HG03135 (cell line): ENCODE results near the gene EIF3A.
"Not testable (repeated sequence)": the region's sequence is repeated elsewhere in the genome, so short reads cannot be mapped to it uniquely, and the experiment has no call there.

Experiments
- ATAC-seq: cut with Tn5 transposase; IDR thresholded peaks from one replicate; pipeline ENCODE4 v1.9.1; 2021; ENCODE audit warnings: mild to moderate bottlenecking, moderate library complexity; ENCODE audit not compliant: unreplicated experiment

EIF3A gene

DNA sequence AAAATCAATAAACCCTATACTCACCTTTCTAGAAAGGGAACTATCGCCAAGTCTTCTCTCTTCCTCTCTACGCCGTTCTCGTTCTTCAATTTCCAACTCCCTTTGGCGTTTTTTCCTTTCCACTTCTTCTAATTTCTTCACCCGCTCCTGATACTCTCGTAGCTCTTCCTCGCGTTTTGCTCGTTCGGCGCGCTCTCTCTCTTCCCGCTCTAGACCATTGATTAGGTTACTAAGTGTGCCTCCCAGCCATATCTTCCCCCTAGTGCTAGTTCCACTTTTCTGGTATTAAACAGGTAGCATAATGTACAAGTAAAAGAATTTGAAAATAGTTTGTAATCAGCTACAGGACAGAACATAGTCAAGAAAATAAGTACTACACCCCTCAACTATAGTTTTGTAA is 30.8 kb downstream of the EIF3A start:
- ATAC-seq, result no peak

DNA sequence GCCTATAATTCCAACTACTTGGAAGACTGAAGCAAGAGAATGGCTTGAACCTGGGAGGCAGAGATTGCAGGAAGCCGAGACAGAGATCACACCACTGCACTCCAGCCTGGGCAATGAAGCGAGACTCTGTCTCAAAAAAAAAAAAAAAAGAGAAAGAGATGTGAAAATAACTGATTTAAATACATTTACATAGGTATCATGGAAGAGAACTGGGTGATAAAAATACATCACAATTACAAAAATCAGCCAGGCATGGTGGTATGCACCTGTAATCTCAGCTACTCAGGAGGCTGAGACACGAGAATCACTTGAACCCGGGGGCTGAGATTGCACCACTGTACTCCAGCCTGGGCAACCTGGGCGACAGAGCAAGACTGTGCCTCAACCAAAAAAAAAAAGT is 31.3 kb downstream of the EIF3A start:
- no peak for ATAC-seq

DNA sequence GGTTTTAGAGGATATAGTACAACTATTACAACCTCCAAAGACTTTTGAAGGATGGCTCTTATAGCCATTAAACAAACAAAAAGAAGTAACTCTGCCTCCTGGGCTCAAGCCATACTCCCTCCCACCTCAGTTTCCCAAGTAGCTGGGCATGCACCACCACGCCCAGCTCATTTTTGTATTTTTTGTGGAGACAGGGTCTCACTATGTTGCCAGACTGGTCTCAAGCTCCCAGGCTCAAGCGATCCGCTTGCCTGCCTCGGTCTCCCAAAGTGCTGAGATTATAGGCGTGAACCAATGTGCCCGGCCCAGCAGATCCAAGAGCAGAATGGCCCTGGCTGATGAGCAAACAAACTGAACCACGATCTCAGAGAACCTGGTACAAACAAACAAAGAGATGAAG is 35.1 kb downstream of the EIF3A start:
- no peak for ATAC-seq

DNA sequence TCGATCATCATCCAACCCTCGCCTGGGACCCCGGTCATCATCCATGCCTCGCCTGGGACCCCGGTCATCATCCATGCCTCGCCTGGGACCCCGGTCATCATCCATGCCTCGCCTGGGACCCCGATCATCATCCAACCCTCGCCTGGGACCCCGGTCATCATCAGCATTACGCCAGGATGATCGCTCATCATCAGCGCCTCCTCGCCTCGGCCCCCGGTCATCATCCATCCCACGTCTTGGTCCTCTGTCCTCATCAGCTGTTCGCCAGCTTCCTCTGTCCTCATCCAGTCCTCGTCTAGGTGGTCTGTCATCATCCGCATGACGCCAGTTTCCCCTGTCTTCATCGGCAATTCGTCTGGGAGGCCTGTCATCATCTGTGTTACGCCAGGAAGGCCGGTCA is 38.4 kb downstream of the EIF3A start:
- ATAC-seq, result no peak

DNA sequence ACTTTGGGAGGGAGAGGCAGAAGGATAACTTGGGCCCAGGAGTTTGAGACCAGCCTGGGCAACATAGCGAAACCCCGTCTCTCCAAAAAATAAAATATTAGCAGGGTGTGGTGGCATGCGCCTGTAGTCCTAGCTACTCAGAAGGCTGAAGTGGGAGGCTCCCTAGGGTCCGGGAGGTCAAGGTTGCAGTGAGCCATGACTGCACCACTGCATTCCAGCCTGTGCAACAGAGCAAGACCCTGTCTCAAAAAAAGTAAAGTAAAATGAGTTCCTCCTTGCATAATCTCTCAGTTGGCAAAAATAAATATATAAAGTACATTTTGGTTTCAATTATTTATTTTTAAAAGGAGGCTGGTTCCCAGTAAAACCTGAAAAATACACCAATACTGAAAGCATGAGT is 39.3 kb downstream of the EIF3A start:
- ATAC-seq, result no peak

DNA sequence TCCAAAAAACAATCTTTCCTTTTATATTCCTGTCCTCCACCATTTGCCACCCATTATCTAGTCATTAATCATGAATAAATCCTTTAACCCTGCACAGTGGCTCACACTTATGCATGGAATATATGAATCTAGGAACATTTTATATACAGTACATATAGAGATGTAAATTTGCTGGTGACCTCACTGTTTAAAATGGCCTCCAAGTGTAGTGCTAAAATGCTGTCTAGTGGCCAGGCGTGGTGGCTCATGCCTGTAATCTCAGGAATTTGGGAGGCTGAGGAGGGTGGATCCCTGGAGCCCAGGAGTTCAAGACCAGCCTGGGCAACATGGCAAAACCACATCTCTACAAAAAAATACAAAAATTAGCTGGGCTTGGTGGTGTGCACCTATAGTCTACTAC is 41.5 kb downstream of the EIF3A start:
- ATAC-seq, result no peak

DNA sequence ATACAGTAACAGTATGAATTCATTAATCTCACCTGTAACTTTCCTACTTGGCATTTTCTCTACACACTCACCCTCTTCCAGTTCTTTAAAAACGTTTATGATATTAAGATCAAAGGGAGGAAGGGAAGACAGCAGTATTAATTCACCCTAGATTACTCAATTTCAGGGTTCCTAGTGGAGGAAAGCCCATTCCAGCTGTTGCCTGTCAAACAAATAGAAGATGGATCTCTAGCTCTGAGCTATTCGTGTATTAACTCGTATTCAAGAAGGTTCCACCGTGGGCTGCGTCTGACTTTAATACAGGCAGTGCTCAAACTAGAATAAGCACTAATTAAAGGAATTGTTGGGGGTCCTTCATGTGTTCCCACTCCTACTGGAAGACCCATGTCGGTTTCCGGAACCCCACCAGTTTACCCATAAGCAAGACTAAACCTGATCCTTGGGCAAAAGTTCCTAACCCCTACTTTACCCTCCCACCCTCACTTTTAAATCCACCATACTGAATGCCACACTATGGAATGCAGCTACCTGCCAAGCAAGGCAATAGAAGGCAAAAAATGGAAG is 49.0 kb downstream of the EIF3A start:
- no peak for ATAC-seq

DNA sequence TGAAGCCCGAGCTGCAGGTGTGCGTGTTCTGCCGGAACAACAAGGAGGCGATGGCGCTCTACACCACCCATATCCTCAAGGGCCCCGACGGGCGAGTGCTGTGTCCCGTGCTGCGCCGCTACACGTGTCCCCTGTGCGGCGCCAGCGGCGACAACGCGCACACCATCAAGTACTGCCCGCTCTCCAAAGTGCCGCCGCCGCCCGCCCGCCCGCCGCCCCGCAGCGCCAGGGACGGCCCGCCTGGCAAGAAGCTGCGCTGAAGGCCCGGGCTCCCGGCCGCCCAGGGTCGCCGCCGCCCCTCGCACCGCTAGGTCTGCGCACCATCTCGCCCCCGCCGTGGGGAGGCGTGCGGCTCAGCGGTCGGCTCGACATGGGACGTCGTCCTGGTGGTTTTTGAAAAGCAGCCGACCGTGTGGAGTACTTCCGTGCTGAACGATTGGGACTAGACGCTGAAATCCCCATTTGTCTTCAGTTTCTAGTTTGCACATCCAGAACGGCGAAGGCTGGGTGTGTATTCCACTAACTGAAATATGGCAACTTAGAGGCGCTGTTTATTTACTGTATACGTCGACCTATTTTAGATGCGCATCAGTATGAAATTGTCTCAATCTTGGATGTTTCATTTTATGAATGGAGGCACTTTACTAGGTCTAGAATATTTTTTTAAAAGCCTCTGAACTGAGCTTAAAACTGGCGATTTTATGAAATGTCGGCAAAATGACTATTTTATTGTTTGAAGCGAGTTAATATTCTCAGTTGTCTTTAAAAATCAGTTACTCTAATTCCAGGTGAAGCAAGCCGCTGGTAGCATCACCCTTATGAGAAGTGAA is 50.0 kb downstream of the EIF3A start:
- peak; percentile 53 for ATAC-seq

DNA sequence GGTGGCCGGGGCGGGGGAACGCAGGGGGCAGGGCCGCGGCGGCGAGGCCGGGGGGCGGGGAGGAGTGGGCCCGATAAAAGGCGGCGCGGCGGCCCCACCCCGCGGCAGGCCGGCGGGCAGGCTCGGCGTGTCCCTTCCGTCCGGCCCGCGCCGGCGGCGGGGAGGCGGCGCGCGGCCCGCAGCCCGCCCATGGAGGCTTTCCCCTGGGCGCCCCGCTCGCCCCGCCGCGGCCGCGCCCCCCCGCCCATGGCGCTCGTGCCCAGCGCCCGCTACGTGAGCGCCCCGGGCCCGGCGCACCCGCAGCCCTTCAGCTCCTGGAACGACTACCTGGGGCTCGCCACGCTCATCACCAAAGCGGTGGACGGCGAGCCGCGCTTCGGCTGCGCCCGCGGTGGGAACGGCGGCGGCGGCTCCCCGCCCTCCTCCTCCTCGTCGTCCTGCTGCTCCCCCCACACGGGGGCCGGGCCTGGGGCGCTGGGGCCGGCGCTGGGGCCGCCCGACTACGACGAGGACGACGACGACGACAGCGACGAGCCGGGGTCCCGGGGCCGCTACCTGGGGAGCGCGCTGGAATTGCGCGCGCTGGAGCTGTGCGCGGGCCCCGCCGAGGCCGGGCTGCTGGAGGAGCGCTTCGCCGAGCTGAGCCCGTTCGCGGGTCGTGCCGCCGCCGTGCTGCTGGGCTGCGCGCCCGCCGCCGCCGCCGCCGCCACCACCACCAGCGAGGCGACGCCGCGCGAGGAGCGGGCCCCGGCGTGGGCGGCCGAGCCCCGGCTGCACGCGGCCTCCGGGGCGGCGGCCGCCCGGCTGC is 50.8 kb downstream of the EIF3A start, which contains the start of gene NANOS1:
Gene NANOS1 (plus strand): TSS at position 102 of the 808 bp plus-strand sequence. CDS start 88 bp downstream, at position 190.
- peak; percentile 20 for ATAC-seq

DNA sequence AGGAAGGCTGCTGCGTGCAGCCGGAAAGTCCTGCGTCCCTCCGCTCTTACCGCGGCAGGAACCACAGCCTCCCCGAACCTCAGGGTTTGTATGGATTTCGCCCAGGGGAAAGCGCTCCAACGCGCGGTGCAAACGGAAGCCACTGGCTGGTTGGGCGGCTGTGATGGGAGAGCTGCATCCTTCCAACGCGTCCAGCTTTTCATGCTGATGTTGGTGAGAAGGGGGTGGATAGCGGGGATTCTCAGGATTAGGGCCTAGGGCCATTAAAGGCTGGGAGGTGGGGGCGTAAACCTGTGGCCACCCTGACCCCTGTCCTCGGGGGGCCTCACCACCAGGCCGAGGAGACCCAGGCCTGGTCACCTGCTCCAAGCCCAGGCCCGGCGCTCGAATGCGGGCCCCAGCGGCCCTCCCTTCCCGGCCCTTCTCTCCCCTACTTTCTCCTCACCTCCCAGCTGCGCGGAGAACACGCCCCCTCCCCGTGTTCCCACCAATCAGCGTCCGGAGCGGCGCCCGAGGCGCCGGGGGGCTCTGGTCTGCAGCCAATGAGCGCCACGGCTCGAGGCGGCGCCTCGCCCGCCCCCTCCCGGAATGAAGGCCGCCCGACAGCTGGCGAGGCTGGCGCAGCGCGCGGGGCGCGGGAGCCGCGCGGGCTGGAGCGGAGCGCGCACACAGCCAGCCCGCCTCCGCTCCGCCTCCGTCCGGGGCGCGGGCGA is 51.6 kb downstream of the EIF3A start:
- peak; percentile 59 for ATAC-seq

DNA sequence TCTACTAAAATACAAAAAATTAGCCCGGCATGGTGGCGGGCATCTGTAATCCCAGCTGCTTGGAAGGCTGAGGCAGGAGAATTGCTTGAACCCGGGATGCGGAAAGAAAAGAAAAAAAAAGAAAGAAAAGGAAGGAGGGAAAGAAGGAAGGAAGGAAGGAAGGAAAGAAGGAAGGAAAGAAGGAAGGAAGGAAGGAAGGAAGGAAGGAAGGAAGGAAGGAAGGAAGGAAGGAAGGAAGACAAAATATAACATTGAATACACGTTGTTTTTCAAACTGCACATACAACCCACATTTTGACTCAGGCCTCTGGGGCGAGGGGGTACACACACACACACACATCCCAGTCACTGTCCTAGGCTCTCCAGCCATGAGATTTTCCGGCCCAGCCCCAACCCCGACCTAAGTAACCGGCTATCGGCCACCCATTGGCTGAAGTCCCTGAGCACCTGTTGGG is 52.1 kb downstream of the EIF3A start:
- not testable (repeated sequence) for ATAC-seq

DNA sequence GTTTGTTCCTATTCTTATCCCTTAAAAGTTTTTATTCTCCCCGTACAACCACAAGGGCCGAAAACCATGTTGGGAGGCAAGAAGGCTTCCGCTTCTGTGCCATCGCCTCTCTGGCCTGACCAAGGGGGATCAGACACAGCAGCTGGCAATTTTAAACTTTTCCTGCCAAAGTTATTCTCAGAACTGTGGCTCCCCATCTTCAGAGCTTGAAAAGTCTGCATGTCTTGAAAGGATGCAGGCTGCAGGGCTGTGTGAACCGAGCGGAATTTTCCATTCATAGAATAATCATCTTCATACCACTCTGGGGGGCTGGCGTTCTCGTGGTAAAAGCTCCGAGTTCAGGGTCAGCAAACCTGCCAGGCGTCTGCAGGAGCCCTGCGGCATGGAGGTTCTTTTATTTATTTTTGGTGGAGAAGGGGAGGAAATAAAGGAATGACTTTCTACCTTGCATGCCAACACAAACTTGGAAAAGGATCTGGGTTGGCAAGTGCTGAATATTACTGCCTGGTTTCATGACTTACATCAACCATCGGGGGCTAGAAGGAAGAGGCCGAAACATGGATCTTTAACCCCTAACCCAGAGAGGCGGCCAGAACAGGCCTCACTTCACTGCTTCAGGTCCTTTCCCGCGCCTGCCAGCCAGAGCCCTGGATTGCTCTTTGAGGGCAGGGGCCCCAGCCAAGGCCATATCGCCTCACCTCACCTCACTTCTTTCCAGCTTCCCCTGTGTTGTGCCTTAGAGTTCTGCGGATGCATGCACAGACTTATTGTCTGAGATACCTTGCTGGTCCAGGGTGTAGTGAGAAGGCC is 54.1 kb downstream of the EIF3A start:
- no peak for ATAC-seq

DNA sequence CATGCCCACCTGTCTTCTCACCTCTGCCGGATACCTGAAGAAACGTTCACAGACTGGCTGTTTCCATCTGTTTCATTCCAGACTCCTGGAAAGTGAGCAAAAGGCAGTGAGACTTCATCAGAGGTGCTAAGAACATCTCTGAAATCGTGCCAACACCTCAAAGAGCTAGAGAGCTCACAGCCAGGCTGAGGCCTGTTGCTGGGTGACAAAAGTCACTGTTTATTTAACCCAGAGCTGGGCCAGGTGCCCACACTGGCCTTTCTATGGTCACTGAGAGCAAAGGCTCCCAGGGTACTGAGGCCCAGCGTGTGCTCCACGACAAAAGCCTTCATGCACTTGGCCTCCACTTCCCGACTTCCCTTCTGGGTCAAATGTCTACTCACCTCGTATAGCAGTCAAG is 54.8 kb downstream of the EIF3A start:
- no peak for ATAC-seq

DNA sequence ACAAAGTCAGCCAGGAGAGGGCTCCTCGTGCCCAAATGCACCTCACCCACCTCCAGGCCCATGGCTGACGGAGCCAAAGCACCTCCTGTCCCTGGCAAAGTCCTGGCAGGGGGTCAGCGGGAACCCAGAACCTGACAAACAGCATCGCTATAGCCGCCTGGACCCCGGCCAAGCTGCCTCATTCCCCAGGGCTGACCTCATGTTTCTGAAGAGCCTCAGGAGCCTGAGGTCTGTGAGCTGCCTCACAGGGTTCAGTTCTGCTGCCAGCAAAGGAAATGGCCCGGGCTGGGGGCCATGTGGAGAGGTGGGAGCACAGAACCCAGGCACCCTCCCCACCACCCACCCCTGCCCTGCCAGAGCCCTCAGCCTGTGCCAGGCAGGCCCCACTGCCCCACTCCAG is 55.3 kb downstream of the EIF3A start:
- no peak for ATAC-seq

DNA sequence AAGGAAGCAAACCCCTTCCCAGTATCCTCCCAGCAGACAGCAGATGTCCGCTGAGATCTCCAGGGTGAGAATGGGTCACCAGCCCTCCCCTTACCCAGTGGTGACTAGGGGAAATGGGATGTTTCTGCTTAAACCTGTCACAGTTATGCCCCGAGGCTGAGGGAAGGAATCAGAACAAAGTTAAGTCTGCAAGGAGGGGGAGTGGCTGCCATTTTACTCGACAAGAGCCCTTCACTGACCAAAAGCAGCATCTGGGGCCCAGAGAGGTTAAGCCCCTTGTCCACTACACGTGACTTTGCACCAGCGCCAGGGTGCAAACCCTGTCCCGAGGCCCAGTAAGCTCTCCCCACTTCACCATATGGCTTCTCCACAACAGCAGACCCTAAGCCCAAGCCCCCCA is 55.7 kb downstream of the EIF3A start:
- ATAC-seq, result no peak

DNA sequence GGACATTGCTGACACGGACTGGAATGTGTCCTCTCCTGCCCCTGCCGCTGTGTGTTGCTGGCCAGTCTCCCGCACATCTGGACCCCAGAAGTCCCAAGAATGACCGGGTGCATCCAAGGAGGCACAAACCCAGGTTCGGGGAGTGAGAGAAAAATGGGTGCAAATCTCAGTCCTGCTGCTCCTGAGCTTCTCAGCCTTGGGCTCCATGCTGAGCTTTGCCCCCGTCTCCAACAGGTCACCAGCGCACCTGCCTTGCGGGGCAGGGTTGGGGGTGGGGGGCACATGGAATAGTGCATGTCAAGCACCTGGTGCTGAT is 57.1 kb downstream of the EIF3A start:
- ATAC-seq, result no peak

DNA sequence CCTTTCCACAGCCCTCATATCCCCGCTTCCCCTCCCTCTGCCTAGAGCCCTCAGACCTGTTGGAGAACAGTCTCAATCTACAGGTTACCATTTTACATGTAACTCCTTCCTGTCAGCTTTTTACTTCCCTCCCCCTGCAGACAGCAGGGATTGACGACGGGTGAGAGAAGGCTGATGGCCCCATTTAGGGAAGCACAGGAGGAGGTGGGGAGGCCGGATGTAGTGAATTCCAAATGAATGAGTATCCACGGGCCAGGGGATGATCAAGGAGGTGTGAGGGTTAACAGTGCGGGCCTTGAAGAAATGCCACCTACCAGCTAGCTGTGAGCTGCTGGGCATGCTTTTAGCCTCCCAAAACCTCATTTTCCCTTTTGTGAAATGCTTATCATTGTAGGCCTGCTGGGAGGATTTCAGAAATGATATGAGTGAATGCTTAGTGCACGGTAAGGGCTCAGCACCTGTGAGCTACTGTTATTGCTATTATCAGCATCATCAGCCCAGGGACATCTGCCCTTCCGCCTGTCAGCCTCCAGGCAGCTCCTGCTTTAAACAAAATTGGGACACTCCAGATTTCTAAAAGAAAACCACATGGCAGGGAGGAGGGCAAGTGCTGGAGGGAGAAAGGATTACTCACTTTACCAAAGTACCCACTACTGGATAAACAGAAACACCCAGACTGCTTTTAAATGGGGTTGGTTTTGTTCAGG is 57.6 kb downstream of the EIF3A start:
- ATAC-seq, result no peak

DNA sequence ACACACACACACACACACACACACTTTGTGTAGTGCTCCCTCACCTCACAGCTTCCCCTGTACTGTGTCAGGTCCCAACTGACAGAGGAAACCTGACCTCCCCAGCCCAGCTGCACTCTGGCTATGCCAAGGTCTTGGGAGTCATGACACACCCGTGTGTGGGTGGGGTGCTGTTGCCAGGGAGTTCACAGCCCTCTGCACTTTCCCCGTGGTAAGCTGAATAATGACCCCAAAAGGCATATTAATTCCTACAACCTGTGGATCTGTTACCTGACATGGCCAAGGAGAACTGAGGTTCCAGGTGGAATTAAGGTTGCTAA is 60.0 kb downstream of the EIF3A start:
- ATAC-seq, result no peak

DNA sequence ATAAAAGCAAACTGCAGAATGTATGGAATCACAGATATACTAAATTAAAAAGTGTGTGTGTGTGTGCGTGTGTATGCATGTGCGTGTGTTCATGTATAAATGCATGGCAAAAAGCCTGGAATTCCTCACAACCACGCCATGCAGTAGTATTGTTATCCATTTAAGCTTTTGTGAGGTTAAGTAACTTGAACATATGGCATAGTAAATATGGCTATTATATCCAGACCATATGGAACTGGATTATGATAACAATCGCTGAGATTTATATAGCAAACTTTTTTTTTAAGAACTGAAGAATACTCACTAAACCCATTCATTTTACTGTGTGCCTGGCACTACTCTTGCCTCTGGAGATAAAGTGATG is 73.4 kb downstream of the EIF3A start:
- no peak for ATAC-seq
